OCI-LY3 (cell line): ENCODE measurements around the gene SLC26A3.

ENCODE experiments used
- CTCF ChIP-seq: fragments of 200-600, 300-600 bp; sonication (generic); IDR thresholded peaks from 2 replicates; pipeline ENCODE4 v1.5.1; 2014; ENCODE audit warnings: antibody characterized with exemption, low read length, low read depth
- EZH2phosphoT487 ChIP-seq: fragments of 200-600 bp; shearing (Covaris generic); IDR thresholded peaks from 2 replicates; pipeline ENCODE4 v1.6.1; 2018; ENCODE audit warnings: antibody characterized with exemption, mixed run types, low read depth

- TF ChIP-seq CTCF = no peak
- TF ChIP-seq EZH2phosphoT487 = no peak
Measured at GRCh38 chr7:107833684-107834106, 30.7 kb upstream of the SLC26A3 start.
